A172 (cell line): ENCODE results near the gene RIPPLY3. TPM values are rescaled to one million over a fixed set of nuclear protein-coding genes. Genes with fewer than 3 reads are reported as not detected.
A peak's percentile ranks its signal among the peaks of the same experiment; 100 is the strongest.

Experiments used
- DNase-seq: peaks from one replicate; pipeline ENCODE4 v3.0.0-alpha.2; 2015; ENCODE audit warnings: low spot score
- total RNA-seq: library from RNA; depleted of rRNA; stranded (reverse); fragments of >200 nt; shearing (Covaris generic); gene quantifications from 2 replicates; pipeline ENCODE4 v1.2.3, GENCODE V29; 2014; rRNA removed

RIPPLY3 gene
- total RNA-seq = 0.43 TPM in 1 of 2 replicates, not detected in the other

DNA sequence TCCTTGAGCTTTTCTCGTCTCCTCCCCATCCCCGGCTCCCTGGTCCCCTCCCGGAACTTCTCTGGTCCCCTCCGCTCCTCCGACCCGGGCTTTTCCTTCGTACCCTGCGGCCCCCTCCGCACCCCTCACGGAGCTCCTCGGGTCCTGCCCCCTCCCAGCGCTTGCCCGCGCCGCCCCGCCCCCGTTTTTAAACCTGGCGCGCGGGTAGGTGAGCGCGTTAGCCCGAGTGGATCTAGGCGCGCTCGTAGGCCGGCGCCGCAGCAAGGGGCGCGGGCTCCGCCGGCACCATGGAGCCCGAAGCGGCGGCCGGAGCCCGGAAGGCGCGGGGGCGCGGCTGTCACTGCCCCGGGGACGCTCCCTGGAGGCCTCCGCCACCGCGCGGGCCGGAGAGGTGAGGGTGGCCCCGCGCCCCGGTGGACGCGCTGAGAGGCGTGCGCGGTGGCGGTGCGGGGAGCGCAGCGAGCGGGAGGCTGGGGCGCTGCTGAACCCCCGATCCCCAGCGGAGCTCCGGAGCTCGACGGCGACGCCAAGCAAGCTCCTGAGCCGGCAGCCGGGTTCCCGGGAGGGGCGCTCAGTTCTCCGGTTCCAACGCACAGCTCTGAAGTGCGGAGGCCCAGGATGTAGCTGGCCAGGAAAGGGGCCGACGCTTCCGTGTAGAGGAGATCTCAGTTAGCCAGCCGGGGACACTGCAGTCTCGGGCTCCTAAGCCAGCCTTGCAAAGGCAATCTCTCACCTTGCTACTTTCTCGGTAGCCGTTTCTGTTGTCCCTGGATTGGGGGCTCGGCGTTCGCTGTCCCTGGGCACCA, at the start of gene RIPPLY3:
Gene RIPPLY3, plus strand, starts transcription at position 217 of the 806 bp plus-strand sequence. Its CDS starts 71 bp downstream, at position 288.
- no peak for DNase-seq

DNA sequence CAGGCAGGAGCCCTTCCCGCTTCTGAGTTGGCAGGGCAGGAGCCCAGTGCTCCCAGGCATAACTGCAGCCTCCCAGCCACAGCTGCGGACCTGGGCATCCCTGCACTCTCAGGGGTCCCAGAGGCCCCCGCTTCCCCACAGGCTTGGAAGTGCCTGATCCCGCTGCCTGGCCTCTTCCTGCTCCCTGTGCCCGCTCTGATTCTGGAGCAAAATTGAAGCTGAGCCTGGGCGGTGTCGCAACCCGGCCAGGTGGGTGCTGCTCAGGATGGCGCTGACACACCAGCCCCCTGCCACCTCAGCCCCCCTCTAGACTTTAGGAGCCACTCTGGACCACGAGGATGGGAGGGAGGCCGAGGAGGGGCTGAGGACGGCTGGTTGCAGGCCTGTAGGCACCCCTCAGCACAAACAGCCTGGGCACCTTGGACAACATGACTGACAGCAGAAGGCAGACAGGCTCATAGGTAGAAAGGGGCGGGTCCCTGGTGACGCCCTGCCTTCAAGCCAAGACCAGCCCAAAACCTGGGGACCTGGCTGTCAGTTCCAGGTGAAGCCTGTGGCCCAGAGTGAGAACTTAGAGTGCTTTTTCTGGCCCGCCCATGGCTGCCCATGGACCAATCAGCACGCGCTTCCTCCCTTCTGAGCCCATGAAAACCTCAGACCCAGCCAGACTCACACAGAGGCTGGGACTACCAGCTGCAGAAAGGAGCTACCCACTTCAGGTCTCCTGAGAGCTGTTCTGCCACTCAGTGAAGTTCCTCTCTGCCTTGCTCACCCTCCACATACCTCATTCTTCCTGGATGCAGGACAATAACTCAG, 47.3 kb upstream of the RIPPLY3 start:
- DNase-seq = no peak

DNA sequence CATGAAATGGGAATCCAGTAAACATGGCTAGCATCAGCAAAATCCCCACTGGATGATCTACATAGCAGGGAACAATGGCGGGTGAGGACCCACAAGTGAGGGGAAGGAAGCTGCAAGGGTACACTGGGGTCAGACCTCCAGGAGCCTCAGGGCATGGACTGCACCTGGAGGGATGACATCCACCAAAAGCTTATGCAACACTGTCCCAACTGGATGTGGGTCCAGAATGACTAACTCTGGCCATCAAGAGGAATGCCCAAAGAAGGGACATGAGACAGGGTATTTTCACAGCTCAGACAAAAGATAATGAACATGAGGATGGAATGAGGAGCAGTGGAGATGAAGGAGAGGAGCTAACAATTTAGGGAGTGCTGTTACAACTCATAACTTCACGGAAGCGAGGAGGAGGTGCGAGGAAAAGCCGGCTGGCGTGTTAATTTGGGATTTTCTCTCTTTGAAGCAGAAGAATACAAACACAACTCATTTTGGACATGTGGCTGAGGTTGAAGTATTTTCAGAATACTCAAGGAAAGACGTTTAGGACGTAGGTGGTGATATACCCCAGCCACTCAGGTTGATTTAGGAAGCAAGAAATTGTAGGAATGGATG, 45.7 kb upstream of the RIPPLY3 start:
- DNase-seq = no peak

- no peak for DNase-seq
Observed at GRCh38 chr21:36962098-36962780, 44.3 kb upstream of the RIPPLY3 start.

GRCh38 chr21:36964398-36964797, 42.1 kb upstream of the RIPPLY3 start:
- DNase-seq = no peak

DNA sequence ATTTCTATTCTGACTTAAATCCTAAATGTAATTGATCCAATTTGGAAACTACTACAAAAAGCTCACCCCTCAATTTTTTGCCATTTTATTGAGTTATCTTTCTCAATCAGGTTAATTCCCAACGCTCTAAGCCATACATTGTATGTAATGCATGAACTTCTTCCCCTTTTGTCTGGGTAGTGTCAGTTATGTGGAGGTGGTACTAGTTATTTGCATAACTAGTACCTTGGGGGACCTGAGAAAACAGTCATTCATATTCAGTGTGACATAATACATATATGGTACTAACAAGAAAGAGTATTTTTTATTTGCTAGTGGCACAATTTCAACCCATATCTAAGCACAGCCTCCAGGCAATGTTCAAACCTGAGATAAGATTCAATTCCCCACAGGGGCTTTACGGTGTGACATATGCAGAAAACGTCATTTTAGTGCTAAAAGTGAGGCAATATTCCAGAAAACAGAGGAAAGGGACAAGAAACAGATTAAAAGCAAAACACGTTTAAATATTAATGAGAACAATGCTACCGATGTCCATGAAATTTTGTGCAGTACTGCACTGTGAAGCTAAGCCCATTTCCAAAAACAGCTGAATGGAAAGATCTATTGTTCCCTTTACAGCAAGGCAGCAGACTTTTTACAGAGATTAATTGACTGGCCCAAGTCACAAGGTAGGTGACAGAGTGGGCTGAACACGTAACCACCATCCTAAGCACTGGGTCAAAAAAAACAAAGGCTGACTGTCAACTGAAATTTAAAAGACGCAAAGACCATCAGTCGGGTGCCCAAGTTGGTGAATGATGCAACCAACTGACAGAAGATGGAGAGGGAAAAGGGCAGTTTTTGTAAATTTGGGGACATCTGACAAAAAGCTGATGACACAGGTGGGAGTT, 41.4 kb upstream of the RIPPLY3 start:
- no peak for DNase-seq

- DNase-seq = no peak
Observed at GRCh38 chr21:36965720-36966065, 40.8 kb upstream of the RIPPLY3 start.

DNA sequence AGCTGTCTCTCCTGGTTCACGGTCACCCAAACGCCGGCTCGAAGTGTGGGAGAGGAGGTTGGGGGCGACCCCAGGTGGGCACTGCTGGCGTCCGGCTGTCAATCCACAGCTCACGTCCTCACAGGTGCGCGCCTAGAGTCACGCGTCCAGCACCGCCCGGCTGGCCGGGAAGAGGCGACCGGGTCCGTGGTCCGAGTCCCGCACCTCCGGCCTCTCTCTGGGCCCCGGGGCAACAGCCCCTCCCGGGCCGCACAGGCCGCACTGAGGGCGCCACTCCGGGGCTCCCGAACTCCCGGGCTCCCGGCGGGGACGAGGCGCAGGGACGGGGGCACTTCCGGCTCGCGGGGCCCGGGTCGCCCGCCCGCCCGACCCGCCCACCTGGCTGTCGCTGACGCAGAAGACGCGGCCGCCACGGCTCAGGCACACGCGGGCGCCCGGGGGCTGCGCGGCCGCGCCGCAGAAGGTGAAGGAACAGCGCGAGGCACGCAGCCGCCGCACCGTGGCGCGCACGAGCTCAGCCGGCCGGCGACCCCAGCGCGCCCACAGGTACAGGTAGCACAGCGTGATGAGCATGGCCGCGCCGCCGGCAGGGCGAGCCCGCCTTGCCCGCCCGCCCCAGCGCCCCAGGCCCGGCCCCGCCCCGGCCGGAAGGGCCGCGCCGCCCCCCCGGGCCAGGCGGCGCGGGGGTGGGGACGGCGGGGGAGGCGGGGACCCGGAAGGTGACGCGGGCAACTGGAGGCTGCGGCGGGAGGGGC, 40.3 kb upstream of the RIPPLY3 start, which contains the start of gene HLCS:
Gene HLCS, minus strand, starts transcription at position 604 of the 755 bp plus-strand sequence. Its CDS starts 31 bp downstream, at position 573.
- DNase-seq = peak; percentile 48

DNA sequence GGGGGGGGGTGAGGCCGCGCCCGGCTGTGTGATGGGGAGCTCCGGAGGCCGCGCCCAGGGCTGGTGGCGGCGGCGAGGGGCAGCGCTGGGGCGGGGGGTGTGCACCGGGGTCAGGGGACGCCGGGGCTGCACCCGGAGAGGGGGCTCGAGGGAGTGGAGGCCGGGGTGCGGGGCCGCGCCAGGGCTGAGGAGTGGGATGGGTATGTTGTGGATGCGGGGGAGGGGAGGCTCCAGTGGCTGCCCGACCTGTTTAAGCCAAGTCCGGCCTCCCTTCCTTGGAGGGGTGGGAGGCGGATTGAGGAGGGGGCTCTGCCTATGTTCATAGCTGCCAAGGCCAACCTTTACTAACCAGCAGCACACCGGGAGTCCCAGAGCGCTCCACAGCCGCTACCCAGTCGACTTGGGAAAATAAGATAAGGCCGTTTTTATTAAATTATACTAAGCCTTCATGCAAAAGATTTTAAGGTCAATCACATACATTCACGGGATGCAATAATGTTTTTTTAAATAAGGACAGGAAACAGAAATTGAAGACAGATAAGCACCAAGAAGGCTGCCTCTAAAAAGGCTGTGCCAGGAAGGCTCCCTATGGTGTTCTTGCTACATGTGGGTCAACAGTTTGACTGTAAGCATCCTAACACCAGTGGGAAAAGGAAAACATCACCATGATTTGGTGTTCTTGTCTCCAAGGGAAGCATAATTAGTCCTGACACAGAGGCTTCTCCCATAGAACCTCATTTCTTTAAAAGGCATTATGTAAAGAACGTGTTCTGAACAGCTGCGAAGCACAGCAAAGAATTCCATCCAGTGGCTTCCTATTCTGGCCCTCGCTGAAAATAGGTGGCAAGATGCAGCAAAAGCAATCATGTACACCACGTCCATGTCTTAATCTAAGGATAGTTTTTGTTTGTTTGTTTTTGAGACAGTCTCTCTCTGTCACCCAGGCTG, 39.4 kb upstream of the RIPPLY3 start:
- peak; percentile 35 for DNase-seq

- DNase-seq = no peak
Observed at GRCh38 chr21:36968414-36968813, 38.1 kb upstream of the RIPPLY3 start.

DNA sequence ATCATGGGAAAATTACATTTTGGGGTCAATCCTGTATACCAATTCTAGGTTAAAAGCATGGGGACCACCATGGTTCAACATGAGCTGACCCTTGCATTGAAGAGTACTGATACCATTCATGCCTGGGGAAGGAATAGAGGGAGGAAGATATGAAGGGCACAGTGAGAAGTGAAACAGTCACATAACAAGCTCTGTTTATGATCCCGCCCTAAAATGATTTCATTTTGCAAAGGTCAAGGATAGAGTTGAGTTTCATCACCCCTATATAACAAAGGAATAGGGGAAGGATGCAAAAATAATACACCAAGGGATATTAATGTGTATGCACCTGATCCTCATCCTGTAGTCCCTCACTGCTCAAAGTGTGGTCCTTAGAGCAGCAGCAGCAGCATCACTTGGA, 37.5 kb upstream of the RIPPLY3 start:
- DNase-seq = no peak

- peak; percentile 63 for DNase-seq
Observed at GRCh38 chr21:36973986-36974850, 32.3 kb upstream of the RIPPLY3 start.

DNA sequence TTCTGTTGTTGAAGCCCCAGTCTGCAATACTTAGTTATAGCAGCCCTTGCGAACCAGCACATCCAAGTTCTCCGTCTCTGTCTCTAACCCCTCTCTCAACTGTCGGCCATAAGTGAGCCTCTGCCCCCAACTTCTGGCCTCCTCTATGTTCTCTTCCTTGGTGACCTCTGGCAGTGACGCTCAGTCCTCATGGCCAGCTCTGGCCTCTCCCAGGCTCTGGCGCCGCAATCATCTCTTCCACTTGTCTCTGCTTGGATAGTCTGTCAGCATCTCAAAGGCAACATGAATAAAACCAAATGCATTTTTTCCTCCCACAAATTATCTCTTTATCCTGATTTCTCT, 31.7 kb upstream of the RIPPLY3 start:
- no peak for DNase-seq

DNA sequence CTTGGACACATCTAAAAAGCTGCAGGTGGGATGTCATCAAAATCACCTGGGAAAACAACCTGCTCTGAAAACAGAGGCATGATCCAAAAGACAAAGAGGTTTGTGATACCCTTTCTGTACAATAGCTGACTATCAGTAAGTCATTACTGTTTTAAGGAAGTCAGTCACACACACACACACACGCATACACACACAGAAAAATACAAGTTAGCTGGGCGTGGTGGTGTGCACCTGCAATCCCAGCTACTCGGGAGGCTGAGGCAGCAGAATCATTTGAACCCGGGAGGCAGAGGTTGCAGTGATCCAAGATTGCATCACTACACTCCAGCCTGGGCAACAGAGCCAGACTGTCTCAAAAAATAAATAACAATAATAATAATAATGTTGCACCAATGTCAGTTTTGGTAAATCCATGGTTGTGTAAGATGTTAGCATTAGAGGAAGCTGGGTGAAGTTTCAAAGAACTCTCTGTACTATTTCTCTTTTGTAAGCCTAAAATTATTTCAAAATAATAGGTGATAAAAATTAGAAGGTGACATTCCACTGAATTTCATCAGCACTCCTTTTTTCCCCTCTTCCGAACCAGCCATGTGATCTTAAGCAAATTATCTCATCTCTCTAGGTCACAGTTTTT, 30.2 kb upstream of the RIPPLY3 start:
- no peak for DNase-seq

- peak; percentile 89 for DNase-seq
Observed at GRCh38 chr21:36976882-36977651, 29.4 kb upstream of the RIPPLY3 start.

- no peak for DNase-seq
Observed at GRCh38 chr21:36980280-36981048, 26.0 kb upstream of the RIPPLY3 start.
